ENCODE results near the gene ABHD14A. TPM values are rescaled to one million over a fixed set of nuclear protein-coding genes. Genes with fewer than 3 reads are reported as not detected.
"Not testable (repeated sequence)": the region's sequence is repeated elsewhere in the genome, so short reads cannot be mapped to it uniquely, and the experiment has no call there.

The ABHD14A gene
- total RNA-seq, 4 donors from 2014 or later = 8.7 to 37.9 (median 29.9) TPM

DNA sequence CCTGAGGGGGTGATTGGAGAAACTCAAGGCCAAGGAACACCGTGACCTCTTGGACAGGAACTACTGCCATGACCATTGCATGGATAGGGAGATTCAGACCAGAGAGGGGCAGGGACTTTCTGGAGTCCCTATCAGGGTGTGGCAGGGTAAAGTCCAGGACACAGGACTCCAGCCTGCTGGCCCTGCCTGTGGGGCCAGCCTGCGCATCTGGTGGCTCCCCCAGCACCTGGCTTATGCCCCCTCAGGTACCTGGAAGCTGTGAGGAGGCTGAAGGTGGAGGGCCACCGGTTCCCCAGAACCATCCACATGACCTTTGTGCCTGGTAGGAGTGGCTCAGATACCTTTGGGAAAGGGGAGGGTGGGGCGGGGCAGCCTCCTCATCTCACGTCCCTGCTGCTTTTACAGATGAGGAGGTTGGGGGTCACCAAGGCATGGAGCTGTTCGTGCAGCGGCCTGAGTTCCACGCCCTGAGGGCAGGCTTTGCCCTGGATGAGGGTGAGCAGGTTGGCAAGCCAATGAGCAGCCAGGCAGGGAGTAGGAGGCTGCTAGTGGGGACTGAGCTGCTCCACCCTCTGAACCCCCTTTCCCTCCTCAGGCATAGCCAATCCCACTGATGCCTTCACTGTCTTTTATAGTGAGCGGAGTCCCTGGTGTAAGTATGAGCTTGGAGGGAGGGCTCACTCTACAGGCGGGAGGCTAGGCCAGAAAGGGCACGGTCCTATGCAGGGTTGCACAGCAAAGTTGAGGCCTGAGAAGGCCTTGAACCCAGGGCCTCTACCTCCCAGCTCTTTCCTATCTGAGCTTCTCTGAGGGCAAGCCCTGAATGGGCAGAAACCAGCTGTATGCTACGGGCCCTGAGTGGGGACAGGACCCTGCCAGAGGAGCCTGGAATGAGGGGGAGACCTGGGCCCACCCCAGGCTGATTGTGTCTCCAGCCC is 11.4 kb downstream of the ABHD14A start:
- Histone ChIP-seq H3K27me3 (no peaks in the 10 kb centered on the region), H3K36me3 (peaks cover 0 to 2% of the 10 kb centered on the region in 2 donors), H3K4me1 (peaks cover 16 to 17% of the 10 kb centered on the region in 2 donors), H3K27ac (no peak overlapping the region), H3K4me3 (no peak overlapping the region), H3K9me3 (no peaks in the 10 kb centered on the region)
- ATAC-seq (no peak), DNase-seq (no peak)
- no peak for TF ChIP-seq CTCF (IDR thresholded peaks at IDR 0.05 in 4 of 5, conservative IDR thresholded peaks at IDR 0.05 in 1 of 5)
- in situ Hi-C loops (cut with MboI; ENCODE audit: low sequenced_read_pairs in 4 of 4) (no loop called here), intact Hi-C loops (cut with DNase I; ENCODE audit: low total_unique reads) (no loop called here)

DNA sequence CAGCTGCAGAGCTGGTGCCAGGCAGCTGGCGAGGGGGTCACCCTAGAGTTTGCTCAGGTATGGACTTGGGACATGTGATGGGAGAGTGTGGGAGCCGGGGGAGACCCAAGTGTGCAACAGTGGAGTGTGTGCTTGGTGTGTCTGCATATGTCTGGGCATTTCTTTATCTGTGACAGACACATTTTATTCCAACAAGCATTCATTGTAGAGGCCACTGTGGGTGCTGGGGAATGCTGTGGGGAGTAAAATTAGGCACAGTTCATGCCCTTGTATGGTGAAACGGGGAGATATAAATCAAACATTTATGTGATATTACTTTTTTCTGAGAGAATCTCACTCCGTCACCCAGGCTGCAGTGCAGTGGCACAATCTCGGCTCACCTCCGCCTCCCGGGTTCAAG is 12.7 kb downstream of the ABHD14A start:
- Histone ChIP-seq H3K9me3 (no peaks in the 10 kb centered on the region), H3K27ac (no peak overlapping the region), H3K4me1 (peaks cover 13 to 14% of the 10 kb centered on the region in 2 donors), H3K27me3 (no peaks in the 10 kb centered on the region), H3K4me3 (no peak overlapping the region), H3K36me3 (peaks cover 0 to 8% of the 10 kb centered on the region in 2 donors)
- TF ChIP-seq CTCF (IDR thresholded peaks at IDR 0.05 in 4 of 5, conservative IDR thresholded peaks at IDR 0.05 in 1 of 5) (no peak), POLR2A (IDR thresholded peaks at IDR 0.05) (no peak)
- intact Hi-C loops (cut with DNase I; ENCODE audit: low total_unique reads) = no loop called here
- ATAC-seq (no peak), DNase-seq (no peak)
- in situ Hi-C loops (cut with MboI; ENCODE audit: low sequenced_read_pairs in 4 of 4) = no loop called here

- ATAC-seq = no peak
- Histone ChIP-seq H3K27ac (no peak overlapping the region), H3K4me3 (no peak overlapping the region), H3K27me3 (no peaks in the 10 kb centered on the region), H3K9me3 (no peaks in the 10 kb centered on the region), H3K4me1 (peaks cover 7 to 14% of the 10 kb centered on the region in 2 donors), H3K36me3 (peaks cover 0 to 17% of the 10 kb centered on the region in 2 donors)
- DNase-seq = no peak
- in situ Hi-C loops (cut with MboI; ENCODE audit: low sequenced_read_pairs in 4 of 4) = no loop called here
- intact Hi-C loops (cut with DNase I; ENCODE audit: low total_unique reads) = no loop called here
- TF ChIP-seq POLR2A (IDR thresholded peaks at IDR 0.05) = no peak
- no peak for TF ChIP-seq CTCF (IDR thresholded peaks at IDR 0.05 in 4 of 5, conservative IDR thresholded peaks at IDR 0.05 in 1 of 5)
Measured at GRCh38 chr3:51988286-51989146, 13.7 kb downstream of the ABHD14A start.

DNA sequence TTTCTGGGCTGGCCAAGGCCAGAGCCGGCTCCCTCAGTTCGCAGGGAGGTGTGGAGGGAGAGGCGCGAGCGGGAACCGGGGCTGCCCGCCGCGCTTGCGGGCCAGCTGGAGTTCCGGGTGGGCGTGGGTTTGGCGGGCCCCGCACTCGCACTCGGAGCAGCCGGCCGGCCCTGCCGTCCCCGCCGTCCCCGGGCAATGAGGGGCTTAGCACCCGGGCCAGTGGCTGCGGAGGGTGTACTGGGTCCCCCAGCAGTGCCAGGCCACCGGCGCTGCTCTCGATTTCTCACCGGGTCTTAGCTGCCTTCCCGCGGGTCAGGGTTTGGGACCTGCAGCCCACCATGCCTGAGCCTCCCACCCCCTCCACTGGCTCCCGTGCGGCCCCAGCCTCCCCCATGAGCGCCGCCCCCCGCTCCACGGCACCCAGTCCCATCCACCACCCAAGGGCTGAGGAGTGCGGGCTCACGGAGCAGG is 15.7 kb downstream of the ABHD14A start:
- H3K27me3 ChIP-seq; DNase-seq; H3K9me3 ChIP-seq; H3K27ac ChIP-seq; intact Hi-C loops (cut with DNase I; ENCODE audit: low total_unique reads); ATAC-seq; H3K4me3 ChIP-seq: not testable (repeated sequence)
- H3K36me3 ChIP-seq = peaks cover 0 to 31% of the 10 kb centered on the region in 2 donors
- H3K4me1 ChIP-seq = peaks cover 14 to 26% of the 10 kb centered on the region in 2 donors
- in situ Hi-C loops (cut with MboI; ENCODE audit: low sequenced_read_pairs in 4 of 4) = loop anchor here in 2 of 4 donors (10.0 kb wide), 1 partner anchor 46 kb away; the partner anchor contains the start of genes PARP3 (in 2 of the 2) and RRP9 (in 2 of the 2)
